H4 (cell line): Measurements from ENCODE around the gene PLA2G2D. TPM values are rescaled to one million over a fixed set of nuclear protein-coding genes. Genes with fewer than 3 reads are reported as not detected.
A peak's percentile ranks its signal among the peaks of the same experiment; 100 is the strongest.

ENCODE experiments used
- DNase-seq: peaks from one replicate; pipeline ENCODE4 v3.0.0-alpha.2; 2015; ENCODE audit warnings: low spot score
- total RNA-seq: library from RNA; depleted of rRNA; stranded (reverse); fragments of >200 nt; shearing (Covaris generic); gene quantifications from 2 replicates; pipeline ENCODE4 v1.2.3, GENCODE V29; 2014; rRNA removed

PLA2G2D gene, protein sequence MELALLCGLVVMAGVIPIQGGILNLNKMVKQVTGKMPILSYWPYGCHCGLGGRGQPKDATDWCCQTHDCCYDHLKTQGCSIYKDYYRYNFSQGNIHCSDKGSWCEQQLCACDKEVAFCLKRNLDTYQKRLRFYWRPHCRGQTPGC
- not detected in 2 replicates for total RNA-seq

DNA sequence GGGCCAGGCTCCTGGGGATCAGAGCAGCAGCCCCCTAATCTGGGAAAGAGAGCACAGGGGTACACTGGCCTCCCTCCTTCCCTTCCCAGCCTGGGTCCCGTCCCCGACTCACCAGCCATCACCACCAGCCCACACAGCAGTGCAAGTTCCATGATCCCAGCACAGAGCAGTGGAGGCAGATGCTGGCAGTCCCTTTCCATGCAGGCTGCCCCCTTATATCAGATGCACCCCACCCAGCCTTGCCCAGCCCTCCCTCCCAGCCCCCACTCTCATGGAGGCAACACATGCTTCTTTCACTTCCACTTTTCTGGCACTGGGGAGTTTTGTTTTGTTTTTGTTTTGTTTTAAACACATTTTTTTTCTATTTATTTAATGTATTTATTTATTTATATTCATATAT is at the start of gene PLA2G2D:
Gene PLA2G2D, minus strand, starts transcription at position 190 of the 400 bp plus-strand sequence. Its CDS starts 38 bp downstream, at position 152.
- DNase-seq, result no peak

DNA sequence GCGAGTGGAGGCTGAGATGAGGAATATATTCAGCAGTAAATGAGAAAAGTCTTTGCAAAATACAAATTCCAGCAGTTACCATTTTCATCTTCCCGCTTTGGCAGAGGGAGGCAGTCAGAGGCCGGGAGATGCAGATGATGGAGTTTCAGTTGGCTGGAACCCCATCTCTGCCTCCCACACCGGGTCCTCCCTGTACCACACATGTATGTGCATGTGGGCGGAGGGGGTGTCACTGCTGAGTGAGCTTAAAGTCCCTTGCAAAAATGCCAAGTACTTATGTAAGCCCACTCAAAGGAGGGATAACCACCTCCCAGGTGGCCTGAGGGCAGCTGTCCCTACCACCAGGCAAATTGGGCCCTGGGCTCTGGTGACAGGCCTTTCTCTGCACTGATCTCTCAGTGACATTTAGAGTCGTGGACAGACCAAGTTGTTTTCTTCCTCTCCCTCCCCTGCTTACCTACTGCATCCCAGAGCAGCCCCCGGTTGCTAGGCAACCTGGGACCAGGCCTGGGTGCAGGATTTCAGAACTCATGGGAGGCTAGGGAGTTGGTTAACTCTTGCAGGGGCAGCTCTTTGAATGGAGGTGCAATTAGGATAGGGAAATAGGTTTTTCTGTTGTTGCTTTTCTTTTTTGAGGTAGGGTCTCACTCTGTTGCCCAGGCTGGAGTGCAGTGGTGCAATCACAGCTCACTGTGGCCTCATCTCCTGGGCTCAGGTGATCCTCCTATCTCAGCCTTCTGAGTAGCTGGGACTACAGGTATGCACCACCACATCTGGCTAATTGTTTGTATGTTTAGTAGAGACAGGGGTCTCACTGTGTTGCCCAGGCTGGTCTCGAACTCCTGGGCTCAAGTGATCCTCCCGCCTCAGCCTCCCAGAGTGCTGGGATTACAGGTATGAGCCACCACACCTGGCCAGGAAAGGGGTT is 49.5 kb upstream of the PLA2G2D start:
- DNase-seq, result no peak

DNA sequence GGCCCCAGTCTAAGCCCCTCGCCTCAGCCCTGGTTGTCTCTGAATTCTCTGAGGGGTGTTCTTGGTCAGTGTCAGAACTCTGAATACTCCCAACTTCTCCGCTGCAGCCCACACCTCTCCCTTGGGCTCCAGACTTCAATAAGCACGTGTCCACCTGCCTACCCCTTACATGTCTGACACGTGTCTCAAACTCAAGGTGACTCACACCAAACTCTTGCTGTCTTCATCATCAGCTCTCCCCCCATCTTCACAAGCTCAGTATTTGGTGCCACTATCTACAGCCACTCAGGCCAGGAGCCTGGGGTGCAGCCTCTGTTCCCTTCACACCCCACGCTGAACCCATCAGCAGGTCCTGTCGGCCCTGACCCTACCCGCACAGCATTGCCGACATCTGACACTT is 47.8 kb upstream of the PLA2G2D start:
- DNase-seq, result no peak

DNA sequence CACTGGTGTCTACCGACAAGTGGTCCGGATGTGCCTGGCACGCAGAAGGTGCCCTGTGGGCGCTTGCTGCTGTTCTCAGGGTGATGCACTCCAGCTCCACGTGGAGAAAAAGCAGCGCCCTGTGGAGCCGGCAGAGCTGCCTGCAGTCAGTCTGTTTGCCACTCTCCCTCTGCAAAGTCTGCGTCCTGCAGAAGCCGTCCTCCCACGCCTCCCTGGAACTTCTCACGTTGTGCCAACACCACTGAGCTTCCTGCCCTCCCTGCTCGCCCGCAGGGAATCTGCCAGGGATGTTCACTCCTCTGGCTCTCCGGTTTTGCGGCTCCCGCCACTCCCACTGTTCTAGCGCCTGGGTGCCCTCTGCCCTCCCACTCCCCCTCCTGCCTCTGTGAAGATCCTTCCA is 46.7 kb upstream of the PLA2G2D start:
- DNase-seq, result no peak

- no peak for DNase-seq
Observed at GRCh38 chr1:20165522-20165951, 46.2 kb upstream of the PLA2G2D start.

DNA sequence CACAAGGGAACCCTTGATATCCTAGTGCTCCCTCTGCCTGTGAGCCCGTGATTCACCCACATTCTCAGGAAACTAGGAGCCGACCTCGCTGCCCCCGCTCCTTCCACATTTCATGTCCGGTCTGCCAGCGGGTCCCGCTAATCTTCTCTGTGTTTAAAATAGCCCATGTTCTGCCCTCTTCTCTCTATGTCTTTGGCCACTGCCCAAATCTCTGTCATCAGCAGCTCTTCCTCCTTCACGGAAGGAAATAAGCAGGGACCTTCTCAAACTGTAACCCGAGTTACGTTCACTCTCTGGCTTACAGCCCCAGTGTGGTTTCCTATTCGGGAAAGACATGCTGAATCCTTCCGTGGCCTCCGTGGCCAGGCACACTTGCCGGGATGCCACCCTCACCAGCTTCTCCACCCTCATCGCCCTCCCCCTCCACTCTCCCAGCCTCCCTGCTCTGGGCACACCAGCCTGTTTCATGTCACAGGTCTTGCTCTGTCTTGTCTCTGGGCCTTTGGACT is 45.4 kb upstream of the PLA2G2D start:
- no peak for DNase-seq

DNA sequence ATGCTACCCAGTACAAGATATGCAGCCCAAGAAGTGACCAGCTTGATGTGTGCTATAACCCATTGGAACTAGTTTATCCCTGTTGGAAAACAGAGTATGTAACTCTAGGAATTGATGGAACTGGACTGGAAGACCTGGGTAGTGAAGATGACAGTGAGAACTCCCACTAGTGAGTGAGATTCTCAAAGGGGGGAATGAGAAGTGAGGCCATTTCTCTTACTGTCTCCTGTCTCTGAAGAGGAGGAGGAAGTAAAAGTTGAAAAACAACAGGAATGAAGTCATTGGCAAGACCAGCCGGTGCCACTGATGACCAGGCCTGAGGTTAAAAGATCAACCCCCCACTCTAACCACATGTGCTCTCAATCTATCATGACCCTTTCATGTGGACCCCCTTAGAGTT is 40.7 kb upstream of the PLA2G2D start:
- no peak for DNase-seq

GRCh38 chr1:20158358-20159070 is 39.2 kb upstream of the PLA2G2D start:
- no peak for DNase-seq

DNA sequence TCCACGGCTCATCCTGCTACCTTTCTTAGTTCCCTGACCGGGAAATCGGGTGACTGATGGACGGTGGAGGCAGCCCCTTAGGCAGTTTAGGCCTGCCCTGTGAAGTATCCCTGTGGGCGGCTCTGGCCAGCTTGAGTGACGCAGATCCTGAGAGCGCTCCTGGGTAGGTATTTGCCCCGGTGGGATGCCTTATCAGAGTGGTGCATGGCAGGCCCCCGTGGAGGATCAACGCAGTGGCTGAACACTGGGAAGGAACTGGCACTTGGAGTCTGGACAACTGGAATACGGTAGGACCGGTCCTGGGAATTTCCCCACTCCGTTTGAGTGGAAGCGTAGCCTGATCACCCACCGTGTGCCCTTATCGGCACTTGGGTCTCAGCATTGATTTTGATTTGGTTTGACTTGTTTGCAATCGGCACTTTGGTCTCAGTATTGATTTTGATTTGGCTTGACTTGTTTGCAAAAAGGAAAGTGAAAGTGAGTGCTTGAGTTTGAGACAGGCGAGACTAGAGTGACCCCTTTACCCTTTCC is 35.0 kb upstream of the PLA2G2D start:
- no peak for DNase-seq

- DNase-seq, result no peak
Observed at GRCh38 chr1:20153000-20153418, 33.7 kb upstream of the PLA2G2D start.

DNA sequence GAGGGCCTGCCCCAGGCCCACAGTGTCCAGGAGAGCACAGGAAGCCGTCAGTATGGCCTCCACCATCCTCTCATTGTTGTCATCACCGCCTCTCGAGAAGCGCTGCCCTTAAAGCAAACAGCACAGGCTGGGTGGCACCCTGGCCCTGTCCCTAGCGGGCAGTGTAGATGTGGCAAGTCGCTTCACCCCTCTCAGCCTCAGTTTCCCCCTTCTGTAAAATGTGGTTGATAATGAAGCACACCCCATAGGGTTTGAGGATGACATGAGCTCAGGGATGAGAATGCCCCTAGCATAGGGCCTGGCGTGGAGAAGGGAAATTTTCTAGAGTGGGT is 33.2 kb upstream of the PLA2G2D start:
- no peak for DNase-seq

DNA sequence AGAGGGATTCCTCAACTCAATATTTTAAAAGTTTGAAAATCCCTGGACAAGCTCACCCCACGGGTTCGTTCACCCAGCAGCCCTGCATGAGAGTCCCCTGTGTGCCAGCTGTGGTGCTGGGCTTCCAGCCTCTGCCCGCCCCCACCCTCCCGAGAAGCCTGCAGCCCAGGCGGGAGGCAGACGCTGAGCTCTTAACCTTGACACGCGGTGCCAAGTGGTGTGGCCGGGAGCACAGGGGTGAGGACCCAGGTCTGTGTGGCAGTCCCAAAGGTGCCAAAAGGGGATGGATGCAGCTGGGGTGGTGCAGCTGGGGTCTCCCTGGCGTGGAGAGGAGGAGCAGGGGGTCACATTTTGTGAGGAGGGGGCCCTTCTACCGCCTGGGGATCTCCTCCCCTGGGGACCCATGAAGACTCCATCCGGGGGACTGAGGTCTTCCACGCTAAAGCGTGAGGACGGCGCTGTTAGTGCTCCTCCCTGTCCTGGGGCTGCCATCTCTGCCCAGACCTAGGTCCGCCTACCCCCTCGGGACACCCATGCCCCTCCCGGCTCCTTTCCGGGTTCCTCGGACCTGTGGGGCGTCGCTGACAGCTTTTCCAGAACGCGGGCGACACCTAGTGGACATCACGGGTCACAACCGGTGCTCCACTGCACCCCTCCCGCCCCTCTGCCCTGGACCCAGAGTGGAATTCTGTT is 32.7 kb upstream of the PLA2G2D start:
- peak; percentile 72 for DNase-seq

- DNase-seq, result no peak
Observed at GRCh38 chr1:20150969-20151368, 31.6 kb upstream of the PLA2G2D start.

DNA sequence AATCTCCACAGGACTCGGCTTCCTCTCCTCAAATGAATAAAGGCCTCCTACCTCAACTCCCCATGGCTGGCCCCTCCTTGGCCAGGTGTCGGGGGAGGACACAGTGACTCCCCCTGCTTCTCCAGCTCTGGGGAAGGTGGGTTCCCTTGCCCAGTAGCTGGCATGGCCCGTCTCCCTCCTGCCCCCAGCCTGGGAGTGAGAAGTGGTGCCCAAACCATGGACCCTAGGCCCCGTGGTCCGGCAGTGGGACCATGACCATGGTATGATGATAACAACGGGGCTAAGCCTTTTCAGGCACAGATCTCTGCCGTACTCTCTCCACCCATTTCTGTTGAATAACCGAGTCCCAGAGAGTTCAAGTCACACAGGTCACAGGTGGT is 31.0 kb upstream of the PLA2G2D start:
- DNase-seq, result no peak

DNA sequence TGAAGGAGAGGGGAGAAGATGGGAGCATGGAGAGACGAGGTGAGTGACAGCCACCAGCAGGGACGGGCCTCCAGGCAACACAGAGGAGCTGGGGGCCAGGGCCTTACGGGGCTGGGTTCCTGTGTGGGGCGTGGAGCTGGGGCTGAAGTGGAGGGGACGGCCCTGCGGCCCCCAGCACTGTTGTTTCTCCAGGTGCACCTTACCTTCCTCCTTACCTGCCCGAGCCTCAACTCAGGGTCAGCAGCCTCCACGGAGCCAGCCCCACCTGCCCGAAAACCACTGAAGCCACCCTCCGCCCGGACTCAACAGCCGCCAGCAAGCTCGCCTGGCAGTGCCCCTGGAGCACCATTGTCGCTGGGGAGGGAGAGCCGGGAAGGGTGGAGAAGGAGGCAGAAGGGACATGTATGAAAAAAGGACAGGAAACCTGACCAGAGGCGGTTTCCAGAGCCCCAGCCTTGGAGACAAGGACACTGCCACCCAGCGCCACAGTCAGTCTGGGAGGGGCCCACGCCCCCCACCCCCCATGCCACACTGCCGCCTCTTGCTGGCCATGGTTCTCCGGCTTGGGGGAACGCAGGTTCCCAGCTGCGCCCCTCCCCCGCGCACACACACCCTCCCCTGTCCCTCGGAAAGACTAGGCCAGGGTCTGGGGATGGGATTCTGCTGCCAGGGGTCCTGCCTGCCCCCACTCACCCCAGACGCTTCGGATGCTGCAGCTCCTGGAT is 30.4 kb upstream of the PLA2G2D start:
- no peak for DNase-seq

GRCh38 chr1:20148571-20149500 is 29.5 kb upstream of the PLA2G2D start:
- no peak for DNase-seq

DNA sequence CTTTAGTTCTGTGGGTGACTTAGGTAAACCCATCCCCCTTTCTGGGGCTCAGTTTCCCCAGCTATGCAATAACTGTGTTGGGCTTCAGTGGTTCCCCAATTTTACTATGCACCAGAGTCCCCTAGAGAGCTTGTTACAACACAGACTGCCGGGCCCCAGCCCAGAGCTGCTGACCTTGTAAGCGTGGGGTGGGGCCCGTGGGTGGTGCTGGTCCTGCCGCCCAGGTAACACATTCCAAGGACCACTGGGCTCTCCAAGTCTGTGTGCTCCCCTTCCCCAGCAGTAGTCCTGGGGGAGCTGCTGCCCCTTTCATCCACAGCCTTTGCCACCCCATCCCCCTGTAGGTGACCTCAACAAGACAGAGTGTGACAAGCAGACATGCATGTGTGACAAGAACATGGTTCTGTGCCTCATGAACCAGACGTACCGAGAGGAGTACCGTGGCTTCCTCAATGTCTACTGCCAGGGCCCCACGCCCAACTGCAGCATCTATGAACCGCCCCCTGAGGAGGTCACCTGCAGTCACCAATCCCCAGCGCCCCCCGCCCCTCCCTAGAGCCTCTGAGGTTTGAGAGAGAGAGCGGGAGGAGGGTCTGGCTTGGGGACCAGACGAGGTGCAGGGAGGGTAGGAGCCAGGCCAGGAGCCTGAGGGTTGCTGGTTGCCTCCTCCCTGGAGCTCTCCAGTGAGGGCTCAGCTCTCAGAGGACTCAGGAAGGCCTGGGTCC is 28.7 kb upstream of the PLA2G2D start:
- no peak for DNase-seq

DNA sequence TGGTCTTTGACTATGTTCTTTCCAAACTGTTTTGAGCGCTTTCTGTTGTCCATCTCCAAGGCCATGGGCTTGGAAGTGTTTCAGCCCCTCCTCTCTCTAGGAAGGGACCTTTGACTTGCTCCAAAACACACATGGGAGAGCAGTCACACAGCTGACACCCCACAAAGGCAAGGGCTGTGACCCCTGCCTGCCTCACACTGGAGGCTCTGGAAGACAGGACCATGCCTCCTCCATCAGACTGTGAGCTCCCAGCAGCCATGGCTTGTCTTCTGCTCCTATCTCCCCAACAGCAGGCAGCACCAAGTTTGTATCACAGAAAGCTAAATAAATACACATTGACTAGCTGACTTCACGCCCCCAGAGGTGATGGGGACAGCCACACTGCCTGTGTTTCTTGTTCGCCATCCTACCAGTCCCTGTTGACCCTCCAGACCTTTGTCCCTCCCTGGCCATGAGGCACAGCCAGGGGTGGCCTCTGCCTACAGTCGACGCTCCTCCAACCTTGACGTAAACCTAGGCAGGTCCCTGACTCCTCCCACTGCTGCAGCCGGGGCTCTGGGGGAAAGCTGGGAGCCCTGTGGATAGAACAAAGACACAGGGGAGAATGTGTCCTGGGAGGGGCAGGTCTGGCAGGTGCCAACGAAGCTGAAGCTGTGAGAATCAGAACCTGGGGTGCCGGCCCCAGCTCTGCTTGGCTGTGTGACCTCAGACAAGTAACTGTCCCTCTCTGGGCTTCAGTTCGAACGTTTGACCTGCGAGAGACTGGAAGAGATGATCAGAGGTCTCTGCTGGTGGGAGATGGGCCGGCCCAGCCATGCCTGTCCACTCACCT is 24.6 kb upstream of the PLA2G2D start:
- DNase-seq, result no peak
